Measurements from ENCODE around the gene CD86. TPM values are rescaled to one million over a fixed set of nuclear protein-coding genes. Genes with fewer than 3 reads are reported as not detected.

CD86 gene
- total RNA-seq, 2 donors from 2014 or later = 1.9 to 5.1 TPM

DNA sequence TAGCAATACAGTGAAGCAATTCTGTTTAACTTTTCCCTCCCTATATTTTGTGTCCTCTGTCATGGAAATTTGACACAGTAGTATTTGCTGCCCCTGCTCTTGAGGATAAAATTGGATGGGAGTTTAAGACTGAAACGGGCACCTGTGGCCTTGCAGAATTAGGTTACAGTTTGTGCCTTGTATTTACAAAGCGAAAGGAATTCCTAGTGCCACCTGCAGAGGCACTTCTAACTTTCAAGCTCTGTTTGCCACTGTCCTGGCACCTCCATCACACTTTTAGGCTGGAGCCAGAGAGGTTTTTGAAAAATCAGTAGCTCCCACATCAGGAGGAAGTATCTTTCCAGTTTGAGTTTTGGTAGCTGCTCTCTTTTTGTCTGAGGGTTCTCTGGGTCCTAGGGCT, 39.5 kb downstream of the CD86 start:
- TF ChIP-seq, protein P1, sequence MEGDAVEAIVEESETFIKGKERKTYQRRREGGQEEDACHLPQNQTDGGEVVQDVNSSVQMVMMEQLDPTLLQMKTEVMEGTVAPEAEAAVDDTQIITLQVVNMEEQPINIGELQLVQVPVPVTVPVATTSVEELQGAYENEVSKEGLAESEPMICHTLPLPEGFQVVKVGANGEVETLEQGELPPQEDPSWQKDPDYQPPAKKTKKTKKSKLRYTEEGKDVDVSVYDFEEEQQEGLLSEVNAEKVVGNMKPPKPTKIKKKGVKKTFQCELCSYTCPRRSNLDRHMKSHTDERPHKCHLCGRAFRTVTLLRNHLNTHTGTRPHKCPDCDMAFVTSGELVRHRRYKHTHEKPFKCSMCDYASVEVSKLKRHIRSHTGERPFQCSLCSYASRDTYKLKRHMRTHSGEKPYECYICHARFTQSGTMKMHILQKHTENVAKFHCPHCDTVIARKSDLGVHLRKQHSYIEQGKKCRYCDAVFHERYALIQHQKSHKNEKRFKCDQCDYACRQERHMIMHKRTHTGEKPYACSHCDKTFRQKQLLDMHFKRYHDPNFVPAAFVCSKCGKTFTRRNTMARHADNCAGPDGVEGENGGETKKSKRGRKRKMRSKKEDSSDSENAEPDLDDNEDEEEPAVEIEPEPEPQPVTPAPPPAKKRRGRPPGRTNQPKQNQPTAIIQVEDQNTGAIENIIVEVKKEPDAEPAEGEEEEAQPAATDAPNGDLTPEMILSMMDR (IDR thresholded peaks at IDR 0.05) = no peak
- Histone ChIP-seq H3K9me3 (no peaks in the 10 kb centered on the region), H3K27me3 (no peaks in the 10 kb centered on the region), H3K36me3 (no peaks in the 10 kb centered on the region), H3K4me3 (no peak overlapping the region), H3K4me1 (no peaks in the 10 kb centered on the region), H3K27ac (no peak overlapping the region)
- DNase-seq (ENCODE audit: low spot score) = no peak

DNA sequence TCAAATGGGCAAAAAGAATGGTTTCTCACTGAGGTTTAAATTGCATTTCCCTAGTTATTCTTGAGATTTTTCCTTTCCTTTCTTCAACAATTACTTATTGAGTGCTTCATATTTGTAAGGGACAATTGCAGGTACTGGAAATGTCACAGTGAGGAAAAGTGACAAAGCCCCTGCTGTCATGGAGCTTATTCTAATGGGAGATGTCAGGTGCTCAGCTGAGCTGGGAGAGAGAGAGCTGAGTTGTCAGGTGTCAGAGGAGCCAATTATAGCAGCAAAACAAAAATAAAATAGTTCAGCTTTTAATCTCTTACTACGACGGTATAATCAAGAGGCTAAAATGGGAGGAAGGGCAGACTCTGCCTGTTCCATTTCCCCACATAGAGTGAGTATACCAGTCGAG, 42.0 kb downstream of the CD86 start:
- no peaks in the 10 kb centered on the region for H3K36me3 ChIP-seq
- no peaks in the 10 kb centered on the region for H3K9me3 ChIP-seq
- TF ChIP-seq, protein P1 (IDR thresholded peaks at IDR 0.05) = no peak
- H3K4me1 ChIP-seq = no peaks in the 10 kb centered on the region
- no peak overlapping the region for H3K27ac ChIP-seq
- H3K27me3 ChIP-seq = no peaks in the 10 kb centered on the region
- H3K4me3 ChIP-seq = no peak overlapping the region
- no peak for DNase-seq (ENCODE audit: low spot score)

DNA sequence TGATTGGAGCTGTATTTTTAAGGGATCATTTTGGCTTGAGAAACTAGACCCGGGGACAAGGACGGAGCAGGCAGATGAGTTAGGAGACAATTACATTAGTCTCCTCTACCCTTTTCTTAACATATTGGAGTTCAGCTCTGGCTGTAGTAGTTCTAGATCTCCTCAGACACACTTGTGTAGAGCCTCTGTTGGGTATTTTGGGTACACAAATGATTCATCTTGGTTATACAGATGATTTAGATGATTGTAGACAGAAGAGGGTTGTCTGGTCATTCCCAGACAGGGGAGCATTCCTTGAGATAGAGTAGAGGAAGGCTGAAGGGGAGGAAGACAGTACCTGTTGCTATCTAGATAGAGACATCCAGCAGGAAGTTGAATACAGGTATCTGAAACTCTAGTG, 43.4 kb downstream of the CD86 start:
- DNase-seq (ENCODE audit: low spot score) = no peak
- TF ChIP-seq, protein P1 (IDR thresholded peaks at IDR 0.05) = no peak
- Histone ChIP-seq H3K36me3 (no peaks in the 10 kb centered on the region), H3K4me1 (no peaks in the 10 kb centered on the region), H3K4me3 (no peak overlapping the region), H3K27ac (no peak overlapping the region), H3K27me3 (no peaks in the 10 kb centered on the region), H3K9me3 (no peaks in the 10 kb centered on the region)

DNA sequence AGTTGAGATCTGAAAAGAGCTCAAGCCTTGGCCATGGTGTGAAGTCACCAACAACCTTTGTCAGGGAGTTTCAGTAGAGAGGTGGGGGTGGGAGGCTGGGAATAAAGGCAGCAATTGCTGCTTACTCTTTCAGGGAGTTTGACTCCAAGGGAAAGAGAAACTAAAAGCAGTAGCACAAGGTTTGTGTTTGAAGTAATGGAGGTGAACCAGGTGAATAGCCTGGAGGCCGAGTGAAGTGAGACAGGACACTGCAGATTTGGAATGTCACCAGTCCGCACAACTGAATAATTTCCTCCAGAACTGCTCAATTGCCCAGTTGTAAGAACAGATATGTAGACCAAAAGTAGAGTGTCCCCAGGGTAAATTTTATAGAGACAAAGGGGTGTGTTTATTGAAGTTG, 44.1 kb downstream of the CD86 start:
- Histone ChIP-seq H3K4me3 (no peak overlapping the region), H3K9me3 (no peaks in the 10 kb centered on the region), H3K27ac (no peak overlapping the region), H3K36me3 (no peaks in the 10 kb centered on the region), H3K27me3 (no peaks in the 10 kb centered on the region), H3K4me1 (no peaks in the 10 kb centered on the region)
- TF ChIP-seq, protein P1 (IDR thresholded peaks at IDR 0.05) = no peak
- DNase-seq (ENCODE audit: low spot score) = no peak

DNA sequence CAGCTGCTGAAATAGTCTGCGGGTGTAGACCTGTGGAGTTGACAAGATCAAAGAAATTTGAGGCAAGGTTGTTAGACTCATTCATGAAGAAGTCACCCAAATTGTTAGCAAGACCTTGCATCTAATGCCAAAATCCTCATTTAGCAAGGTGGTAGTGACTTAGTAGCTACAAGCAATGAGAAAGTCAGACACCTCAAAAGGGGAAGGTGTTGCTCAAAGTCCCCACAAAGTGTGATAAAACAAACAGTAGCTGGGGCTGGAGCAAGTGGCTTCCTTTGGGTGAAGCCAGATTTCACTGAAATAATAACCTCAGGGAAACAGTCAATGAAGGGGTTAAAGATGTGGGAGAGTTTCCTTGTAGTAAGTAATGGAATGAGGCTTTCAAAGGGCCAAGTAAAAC, 44.9 kb downstream of the CD86 start:
- Histone ChIP-seq H3K9me3 (no peaks in the 10 kb centered on the region), H3K27ac (no peak overlapping the region)

More for the DNA sequence above, 44.9 kb downstream of the CD86 start:
- Histone ChIP-seq H3K4me1 (no peaks in the 10 kb centered on the region), H3K4me3 (no peak overlapping the region), H3K36me3 (no peaks in the 10 kb centered on the region), H3K27me3 (no peaks in the 10 kb centered on the region)
- no peak for DNase-seq (ENCODE audit: low spot score)
- TF ChIP-seq, protein P1 (IDR thresholded peaks at IDR 0.05) = no peak

Measured in right atrium auricular region (tissue), 2 donors.